Fibroblast of pulmonary artery (primary cell): Measurements from ENCODE around the gene DNAJC6.

Source experiments
- DNase-seq: peaks from one replicate; pipeline ENCODE4 v3.0.0-alpha.2; 2010; ENCODE audit warnings: low read depth
- H3K4me3 ChIP-seq: replicated peaks from 2 replicates; pipeline ENCODE4 v1.5.1; 2011; ENCODE audit warnings: low read depth, mild to moderate bottlenecking, control low read depth, low read length, moderate library complexity
- CTCF ChIP-seq: IDR thresholded peaks from 2 replicates; pipeline ENCODE4 v1.5.1; 2011; ENCODE audit warnings: mild to moderate bottlenecking, control low read depth, low read length, inconsistent platforms; ENCODE audit errors: missing control alignments

Gene DNAJC6

GRCh38 chr1:65459397-65459768, 150.0 kb downstream of the DNAJC6 start:
- peak; percentile 78 for TF ChIP-seq CTCF
- DNase-seq, result peak; percentile 65
- no peak overlapping the region for H3K4me3 ChIP-seq
